IMR-90 (cell line): ENCODE data around the gene STK10. TPM values are rescaled to one million over a fixed set of nuclear protein-coding genes. Genes with fewer than 3 reads are reported as not detected.

ENCODE experiments used
- ATAC-seq: fragments of 200-7000 bp; cut with Tn5 transposase; 2 replicates; pipeline ENCODE4 v1.9.1; 2020; ENCODE audit warnings: low read depth, mild to moderate bottlenecking, moderate library complexity
- BruUV-seq: library from RNA; stranded (reverse); fragments of 400-500 nt; replicated peaks from 2 replicates; lab custom pipeline; 2021; lab: Mats Ljungman, UMichigan
- CTCF ChIA-PET: fragments of 300-600 bp; formaldehyde crosslinking; extraction: SDS; loops from one replicate; lab custom pipeline; 2021; ENCODE audit warnings: antibody characterized with exemption; lab: Yijun Ruan, JAX
- POLR2A ChIA-PET: fragments of 300-600 bp; sonication (Branson Sonifier 250); formaldehyde crosslinking; loops from one replicate; lab custom pipeline; 2022; ENCODE audit warnings: antibody characterized with exemption; ENCODE audit not compliant: unreplicated experiment; lab: Charles Lee
- DNase-seq: peaks from one replicate; pipeline ENCODE4 v3.0.0; 2013
- H2AFZ ChIP-seq: replicated peaks from 2 replicates; pipeline ENCODE3; 2013; ENCODE audit warnings: low read length, mild to moderate bottlenecking; ENCODE audit not compliant: poor library complexity
- H2AK5ac ChIP-seq: 2 replicates; pipeline ENCODE4 v1.6.1; 2013; ENCODE audit warnings: low read depth, low read length, inconsistent platforms
- H2AK9ac ChIP-seq: replicated peaks from 2 replicates; pipeline ENCODE3; 2013; ENCODE audit warnings: mild to moderate bottlenecking, low read depth, low read length, moderate library complexity; ENCODE audit not compliant: poor library complexity
- H2BK120ac ChIP-seq: 2 replicates; pipeline ENCODE4 v1.6.1; 2013; ENCODE audit warnings: low read depth, low read length, inconsistent platforms
- H2BK15ac ChIP-seq: 3 replicates; pipeline ENCODE4 v1.6.1; 2013; ENCODE audit warnings: low read depth, low read length, inconsistent platforms
- H2BK20ac ChIP-seq: 2 replicates; pipeline ENCODE4 v1.6.1; 2013; ENCODE audit warnings: low read depth, mild to moderate bottlenecking, inconsistent platforms, low read length, moderate library complexity
- H2BK5ac ChIP-seq: 2 replicates; pipeline ENCODE4 v1.6.1; 2013; ENCODE audit warnings: mild to moderate bottlenecking, low read depth, low read length, inconsistent platforms; ENCODE audit not compliant: poor library complexity, severe bottlenecking
- H3K14ac ChIP-seq: replicated peaks from 2 replicates; pipeline ENCODE4 v1.6.1; 2013; ENCODE audit warnings: low read depth, low read length, inconsistent platforms
- H3K18ac ChIP-seq: 2 replicates; pipeline ENCODE4 v1.6.1; 2013; ENCODE audit warnings: low read depth, low read length, control low read depth
- H3K23ac ChIP-seq: 2 replicates; pipeline ENCODE4 v1.6.1; 2013; ENCODE audit warnings: low read depth, low read length, inconsistent platforms
- H3K27ac ChIP-seq: 2 replicates; pipeline ENCODE4 v1.5.1; 2013; ENCODE audit warnings: mild to moderate bottlenecking, control low read depth, low read length; ENCODE audit not compliant: insufficient read depth
- H3K27me3 ChIP-seq: 2 replicates; pipeline ENCODE4 v1.6.1; 2013; ENCODE audit warnings: low read length; ENCODE audit not compliant: control insufficient read depth, insufficient read depth
- H3K36me3 ChIP-seq: 2 replicates; pipeline ENCODE4 v1.6.1; 2013; ENCODE audit warnings: low read length, mixed read lengths; ENCODE audit not compliant: control insufficient read depth, insufficient read depth
- H3K4ac ChIP-seq: 2 replicates; pipeline ENCODE4 v1.6.1; 2013; ENCODE audit warnings: low read depth, low read length, inconsistent platforms
- H3K4me1 ChIP-seq: 2 replicates; pipeline ENCODE4 v1.6.1; 2013; ENCODE audit warnings: low read length, mixed read lengths; ENCODE audit not compliant: control insufficient read depth, insufficient read depth
- H3K4me2 ChIP-seq: 2 replicates; pipeline ENCODE4 v1.6.1; 2013; ENCODE audit warnings: low read depth, mild to moderate bottlenecking, control low read depth, low read length, moderate library complexity
- H3K4me3 ChIP-seq: 2 replicates; pipeline ENCODE4 v1.5.1; 2013; ENCODE audit warnings: low read depth, mild to moderate bottlenecking, control low read depth, low read length, moderate library complexity; ENCODE audit not compliant: insufficient read depth
- H3K56ac ChIP-seq: 2 replicates; pipeline ENCODE4 v1.6.1; 2013; ENCODE audit warnings: low read length, inconsistent platforms; ENCODE audit not compliant: insufficient read depth; ENCODE audit errors: extremely low read depth
- H3K79me1 ChIP-seq, 2 experiments: 2 replicates each; pipeline ENCODE4 v1.6.1; 2013; ENCODE audit warnings: low read length in 2 of 2, inconsistent platforms in 1 of 2, low read depth in 1 of 2
- H3K9ac ChIP-seq: 2 replicates; pipeline ENCODE4 v1.6.1; 2013; ENCODE audit warnings: low read depth, low read length, control low read depth
- H3K9me1 ChIP-seq: 2 replicates; pipeline ENCODE4 v1.6.1; 2013; ENCODE audit warnings: low read length, inconsistent platforms; ENCODE audit not compliant: insufficient read depth
- H3K9me3 ChIP-seq: 2 replicates; pipeline ENCODE4 v1.6.1; 2013; ENCODE audit warnings: low read length; ENCODE audit not compliant: control insufficient read depth, insufficient read depth
- H4K20me1 ChIP-seq: 2 replicates; pipeline ENCODE4 v1.6.1; 2013; ENCODE audit warnings: low read length, inconsistent platforms; ENCODE audit not compliant: insufficient read depth
- H4K5ac ChIP-seq: 2 replicates; pipeline ENCODE4 v1.6.1; 2013; ENCODE audit warnings: mild to moderate bottlenecking, low read depth, low read length, control low read depth
- H4K8ac ChIP-seq, 2 experiments: 2 replicates each; pipeline ENCODE4 v1.6.1; 2013; ENCODE audit warnings: low read depth in 2 of 2, low read length in 2 of 2, control low read depth in 1 of 2, inconsistent platforms in 1 of 2
- H4K91ac ChIP-seq: 2 replicates; pipeline ENCODE4 v1.6.1; 2013; ENCODE audit warnings: low read depth, low read length, inconsistent platforms; ENCODE audit not compliant: insufficient read depth
- BHLHE40 ChIP-seq: fragments of 150-350 bp; IDR thresholded peaks from 2 replicates; pipeline ENCODE4 v1.6.1; 2016; ENCODE audit warnings: mild to moderate bottlenecking, low read depth, low read length
- CEBPB ChIP-seq: IDR thresholded peaks from 2 replicates; pipeline ENCODE4 v1.6.1; 2012; ENCODE audit warnings: low read depth, low read length, improper control_type of control experiment
- CHD1 ChIP-seq: IDR thresholded peaks from 2 replicates; pipeline ENCODE4 v1.6.1; 2012; ENCODE audit warnings: low read depth, low read length, improper control_type of control experiment
- FOS ChIP-seq: fragments of 150-350 bp; IDR thresholded peaks from 2 replicates; pipeline ENCODE4 v1.6.1; 2016; ENCODE audit warnings: low read depth, low read length
- MAFK ChIP-seq: IDR thresholded peaks from 2 replicates; pipeline ENCODE4 v1.6.1; 2012; ENCODE audit warnings: low read depth, low read length, improper control_type of control experiment
- MXI1 ChIP-seq: IDR thresholded peaks from 2 replicates; pipeline ENCODE4 v1.6.1; 2012; ENCODE audit warnings: low read depth, mild to moderate bottlenecking, low read length, moderate library complexity, borderline replicate concordance
- NFE2L2 ChIP-seq: fragments of 150-350 bp; IDR thresholded peaks from 2 replicates; pipeline ENCODE4 v1.6.1; 2016; ENCODE audit warnings: low read depth, mild to moderate bottlenecking, low read length
- POLR2A ChIP-seq: IDR thresholded peaks from 2 replicates; pipeline ENCODE4 v1.6.1; 2012; ENCODE audit warnings: mild to moderate bottlenecking, low read depth, low read length
- RAD21 ChIP-seq: IDR thresholded peaks from 2 replicates; pipeline ENCODE4 v1.6.1; 2012; ENCODE audit warnings: low read length, improper control_type of control experiment
- RCOR1 ChIP-seq: IDR thresholded peaks from 2 replicates; pipeline ENCODE4 v1.6.1; 2012; ENCODE audit warnings: mild to moderate bottlenecking, low read length, improper control_type of control experiment; ENCODE audit not compliant: insufficient replicate concordance
- RFX5 ChIP-seq: IDR thresholded peaks from 2 replicates; pipeline ENCODE4 v1.8.0; 2012; ENCODE audit warnings: low read depth, mild to moderate bottlenecking, low read length, moderate library complexity
- SMC3 ChIP-seq: fragments of 150-350 bp; IDR thresholded peaks from 2 replicates; pipeline ENCODE4 v1.6.1; 2016; ENCODE audit warnings: low read depth, mild to moderate bottlenecking, antibody characterized with exemption, low read length, moderate library complexity
- WGBS, 2 experiments: methylation state at CpG; one replicate each; pipeline versions ENCODE4 v1.1.5 to v1.1.7; 2013; ENCODE audit warnings: missing lambda C conversion rate in 2 of 2; ENCODE audit not compliant: insufficient read length in 1 of 2; ENCODE audit errors: extremely low coverage in 2 of 2; 5-methylcytosine and 5-hydroxymethylcytosine counted together
- dilution Hi-C: fragments of 300-500 bp; cut with HindIII; formaldehyde crosslinking; loops from one replicate; pipeline ENCODE4 v1.14.3; 2018; ENCODE audit warnings: low sequenced_read_pairs; ENCODE audit not compliant: unreplicated experiment
- in situ Hi-C: fragments of 300-500 bp; cut with MboI; formaldehyde crosslinking; loops from 3 replicates; pipeline ENCODE4 v1.14.3; 2019; ENCODE audit warnings: low sequenced_read_pairs, inconsistent platforms, mixed read lengths
- intact Hi-C: fragments of 100-400 bp; cut with micrococcal nuclease; formaldehyde crosslinking; loops from 2 replicates; pipeline ENCODE4 v1.10.0; 2022
- polyA plus RNA-seq, 3 experiments: library from polyadenylated mRNA; depleted of rRNA; stranded (reverse); fragments of >200 nt; gene quantifications; 2 replicates each; pipeline ENCODE4 v1.2.3, GENCODE V29; 2012; ENCODE audit warnings: low replicate concordance in 1 of 3
- total RNA-seq: library from RNA; depleted of rRNA; stranded (reverse); fragments of >200 nt; gene quantifications from 2 replicates; pipeline ENCODE4 v1.2.3, GENCODE V29; 2012
- TF ChIP-seq, protein P1 (sequence below): fragments of 150-350 bp; IDR thresholded peaks from 2 replicates; pipeline ENCODE4 v1.6.1; 2016; ENCODE audit warnings: low read depth, mild to moderate bottlenecking, low read length, moderate library complexity, borderline replicate concordance
- TF ChIP-seq, protein P2 (sequence below): fragments of 150-350 bp; IDR thresholded peaks from 2 replicates; pipeline ENCODE4 v1.6.1; 2017; ENCODE audit warnings: mild to moderate bottlenecking, antibody characterized with exemption, low read length, low read depth
- TF ChIP-seq, protein P3 (sequence below): conservative IDR thresholded peaks from 2 replicates; pipeline ENCODE4 v1.5.1; 2012; ENCODE audit warnings: mild to moderate bottlenecking, low read depth, low read length, improper control_type of control experiment

Gene STK10
- total and polyA plus RNA-seq, 2 of the 4 experiments (the other 2 are of a cell fraction) = 15.4 to 18.5 TPM

DNA sequence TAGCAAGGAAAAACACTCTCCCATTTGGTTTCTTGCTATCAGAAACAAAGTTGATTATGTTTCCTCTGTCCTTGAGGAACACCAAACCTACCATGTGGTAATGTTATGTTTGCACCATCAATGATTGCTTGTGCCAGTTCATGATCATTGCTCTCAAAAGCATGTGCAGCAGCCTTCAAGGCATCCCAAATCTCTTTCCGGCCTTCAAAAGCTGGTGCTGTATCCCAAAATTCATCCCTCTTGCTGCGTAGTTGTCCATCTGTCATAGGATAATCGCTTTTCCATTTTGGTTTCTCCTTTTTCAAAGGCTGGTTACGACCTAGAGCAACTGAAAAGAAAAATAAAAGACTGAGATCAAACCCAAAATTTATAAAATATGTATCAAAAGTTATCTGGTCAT is 46.0 kb upstream of the STK10 start:
- H2BK20ac ChIP-seq = no peak overlapping the region
- H3K9me3 ChIP-seq = no peaks in the 10 kb centered on the region
- peaks cover 10% of the 10 kb centered on the region for H3K36me3 ChIP-seq
- no peak overlapping the region for H3K18ac ChIP-seq
- H3K27ac ChIP-seq = no peak overlapping the region
- no peak overlapping the region for H2BK120ac ChIP-seq
- H4K91ac ChIP-seq = no peak overlapping the region
- dilution Hi-C loops = no loop called here
- H2BK15ac ChIP-seq = no peak overlapping the region
- H2AK9ac ChIP-seq = no peak overlapping the region
- no peak for DNase-seq
- POLR2A ChIA-PET = no interaction called here
- H3K4me1 ChIP-seq = peaks cover 11% of the 10 kb centered on the region
- H3K79me1 ChIP-seq = peaks cover 20 to 52% of the 10 kb centered on the region in 2 experiments
- H3K9ac ChIP-seq = no peak overlapping the region
- no peak overlapping the region for H3K4ac ChIP-seq
- no peak overlapping the region for H3K4me3 ChIP-seq
- no peak overlapping the region for H2AK5ac ChIP-seq
- no peak for TF ChIP-seq CEBPB
- no peak for TF ChIP-seq POLR2A
- no peak for TF ChIP-seq RAD21
- no peak for TF ChIP-seq RCOR1
- no peak for TF ChIP-seq SMC3
- TF ChIP-seq, protein P1, sequence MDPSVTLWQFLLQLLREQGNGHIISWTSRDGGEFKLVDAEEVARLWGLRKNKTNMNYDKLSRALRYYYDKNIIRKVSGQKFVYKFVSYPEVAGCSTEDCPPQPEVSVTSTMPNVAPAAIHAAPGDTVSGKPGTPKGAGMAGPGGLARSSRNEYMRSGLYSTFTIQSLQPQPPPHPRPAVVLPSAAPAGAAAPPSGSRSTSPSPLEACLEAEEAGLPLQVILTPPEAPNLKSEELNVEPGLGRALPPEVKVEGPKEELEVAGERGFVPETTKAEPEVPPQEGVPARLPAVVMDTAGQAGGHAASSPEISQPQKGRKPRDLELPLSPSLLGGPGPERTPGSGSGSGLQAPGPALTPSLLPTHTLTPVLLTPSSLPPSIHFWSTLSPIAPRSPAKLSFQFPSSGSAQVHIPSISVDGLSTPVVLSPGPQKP = no peak
- no peak for TF ChIP-seq MXI1
- no peak for TF ChIP-seq MAFK
- TF ChIP-seq, protein P2, sequence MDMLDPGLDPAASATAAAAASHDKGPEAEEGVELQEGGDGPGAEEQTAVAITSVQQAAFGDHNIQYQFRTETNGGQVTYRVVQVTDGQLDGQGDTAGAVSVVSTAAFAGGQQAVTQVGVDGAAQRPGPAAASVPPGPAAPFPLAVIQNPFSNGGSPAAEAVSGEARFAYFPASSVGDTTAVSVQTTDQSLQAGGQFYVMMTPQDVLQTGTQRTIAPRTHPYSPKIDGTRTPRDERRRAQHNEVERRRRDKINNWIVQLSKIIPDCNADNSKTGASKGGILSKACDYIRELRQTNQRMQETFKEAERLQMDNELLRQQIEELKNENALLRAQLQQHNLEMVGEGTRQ = no peak
- no peak for TF ChIP-seq NFE2L2
- no peak for TF ChIP-seq RFX5
- no peak for TF ChIP-seq CHD1
- TF ChIP-seq, protein P3, sequence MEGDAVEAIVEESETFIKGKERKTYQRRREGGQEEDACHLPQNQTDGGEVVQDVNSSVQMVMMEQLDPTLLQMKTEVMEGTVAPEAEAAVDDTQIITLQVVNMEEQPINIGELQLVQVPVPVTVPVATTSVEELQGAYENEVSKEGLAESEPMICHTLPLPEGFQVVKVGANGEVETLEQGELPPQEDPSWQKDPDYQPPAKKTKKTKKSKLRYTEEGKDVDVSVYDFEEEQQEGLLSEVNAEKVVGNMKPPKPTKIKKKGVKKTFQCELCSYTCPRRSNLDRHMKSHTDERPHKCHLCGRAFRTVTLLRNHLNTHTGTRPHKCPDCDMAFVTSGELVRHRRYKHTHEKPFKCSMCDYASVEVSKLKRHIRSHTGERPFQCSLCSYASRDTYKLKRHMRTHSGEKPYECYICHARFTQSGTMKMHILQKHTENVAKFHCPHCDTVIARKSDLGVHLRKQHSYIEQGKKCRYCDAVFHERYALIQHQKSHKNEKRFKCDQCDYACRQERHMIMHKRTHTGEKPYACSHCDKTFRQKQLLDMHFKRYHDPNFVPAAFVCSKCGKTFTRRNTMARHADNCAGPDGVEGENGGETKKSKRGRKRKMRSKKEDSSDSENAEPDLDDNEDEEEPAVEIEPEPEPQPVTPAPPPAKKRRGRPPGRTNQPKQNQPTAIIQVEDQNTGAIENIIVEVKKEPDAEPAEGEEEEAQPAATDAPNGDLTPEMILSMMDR = no peak
- no peak for TF ChIP-seq FOS
- TF ChIP-seq BHLHE40 = no peak
- 90% methylated on average over 2 of the region's 4 CpGs; no CpG with 5 or more reads in 1 of the 2 experiments for WGBS, 2 experiments
- H3K9me1 ChIP-seq = peaks cover 7% of the 10 kb centered on the region; the same call in 1 of the 2 replicates
- H3K23ac ChIP-seq = no peak overlapping the region
- peaks cover 26% of the 10 kb centered on the region; the same call in 1 of the 2 replicates for H4K20me1 ChIP-seq
- no peak overlapping the region for H2AFZ ChIP-seq
- H3K4me2 ChIP-seq = no peak overlapping the region
- in situ Hi-C loops = no loop called here
- H3K56ac ChIP-seq = no peak overlapping the region
- H4K8ac ChIP-seq = no peak overlapping the region
- H3K27me3 ChIP-seq = no peaks in the 10 kb centered on the region
- no TSS peak for BruUV-seq
- no peak for ATAC-seq
- CTCF ChIA-PET = no interaction called here
- no peak overlapping the region for H2BK5ac ChIP-seq
- H3K14ac ChIP-seq = no peak overlapping the region
- intact Hi-C loops = no loop called here
- no peak overlapping the region for H4K5ac ChIP-seq
